HG03520 (cell line): ENCODE data around the gene HNRNPD.
"Not testable (repeated sequence)": the region's sequence is repeated elsewhere in the genome, so short reads cannot be mapped to it uniquely, and the experiment has no call there.

ENCODE experiments used
- ATAC-seq: cut with Tn5 transposase; IDR thresholded peaks from one replicate; pipeline ENCODE4 v1.9.1; 2021; ENCODE audit warnings: mild to moderate bottlenecking, moderate library complexity; ENCODE audit not compliant: unreplicated experiment

The HNRNPD gene, protein sequence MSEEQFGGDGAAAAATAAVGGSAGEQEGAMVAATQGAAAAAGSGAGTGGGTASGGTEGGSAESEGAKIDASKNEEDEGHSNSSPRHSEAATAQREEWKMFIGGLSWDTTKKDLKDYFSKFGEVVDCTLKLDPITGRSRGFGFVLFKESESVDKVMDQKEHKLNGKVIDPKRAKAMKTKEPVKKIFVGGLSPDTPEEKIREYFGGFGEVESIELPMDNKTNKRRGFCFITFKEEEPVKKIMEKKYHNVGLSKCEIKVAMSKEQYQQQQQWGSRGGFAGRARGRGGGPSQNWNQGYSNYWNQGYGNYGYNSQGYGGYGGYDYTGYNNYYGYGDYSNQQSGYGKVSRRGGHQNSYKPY

DNA sequence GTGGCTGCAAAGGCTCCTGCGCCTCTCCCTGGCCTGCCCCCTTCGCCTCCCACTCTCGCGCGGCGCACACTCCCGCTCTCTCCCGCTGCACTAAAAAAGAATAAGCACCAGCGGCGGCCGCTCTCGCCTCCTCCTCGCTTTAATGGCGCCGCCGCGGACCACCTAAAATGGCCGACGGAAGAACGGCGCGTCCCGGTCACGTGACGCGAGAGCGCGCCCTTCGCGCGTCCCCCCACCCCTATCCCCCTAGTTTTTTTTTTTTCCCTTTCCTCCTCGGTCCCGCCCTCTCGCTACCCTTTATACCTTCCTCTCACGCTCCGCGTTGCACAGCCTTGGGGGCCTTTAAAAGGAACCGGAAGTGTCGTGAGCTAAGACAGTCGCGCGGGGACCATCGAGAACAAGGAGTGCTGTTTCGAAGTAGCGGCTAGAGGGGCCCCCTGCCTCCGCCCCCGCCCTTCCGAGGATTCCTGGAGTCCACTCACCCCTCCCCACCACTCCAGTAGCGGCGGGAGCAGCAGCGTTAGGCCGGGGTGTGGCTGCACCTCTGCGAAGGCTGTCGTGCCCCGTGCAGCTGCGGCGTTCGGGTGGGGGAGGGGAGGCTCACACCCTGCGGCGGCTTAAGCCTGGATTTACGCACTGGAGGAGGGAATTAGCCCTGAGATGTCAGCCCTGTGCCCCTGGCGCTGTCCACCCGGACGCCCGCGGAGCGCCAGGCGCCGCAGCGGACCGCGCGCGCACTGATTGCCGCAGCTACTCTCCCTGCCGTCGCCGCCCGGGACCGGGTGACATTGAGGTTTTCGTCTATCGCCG is at the start of gene HNRNPD:
HNRNPD (minus strand) TSS at position 176 of the 810 bp plus-strand sequence. CDS start 313 bp downstream, outside the sequence.
- ATAC-seq: peak; percentile 92

DNA sequence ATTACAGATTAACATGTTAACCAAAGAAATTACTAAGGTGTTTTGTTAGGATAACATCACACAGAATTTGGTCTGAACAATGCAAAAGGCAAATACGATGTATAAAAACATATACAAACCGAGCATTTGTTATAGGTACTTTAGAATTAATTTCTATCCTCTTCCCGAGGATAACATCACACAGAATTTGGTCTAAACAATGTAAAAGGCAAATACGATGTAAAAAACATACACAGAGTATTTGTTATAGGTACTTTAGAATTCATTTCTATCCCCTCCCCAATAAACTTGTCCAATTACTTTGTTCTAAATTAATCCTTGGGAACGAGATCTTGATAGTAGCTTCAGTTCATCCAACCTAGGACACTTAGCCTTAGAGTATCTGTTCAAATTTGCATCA is 48.8 kb upstream of the HNRNPD start:
- ATAC-seq: no peak

DNA sequence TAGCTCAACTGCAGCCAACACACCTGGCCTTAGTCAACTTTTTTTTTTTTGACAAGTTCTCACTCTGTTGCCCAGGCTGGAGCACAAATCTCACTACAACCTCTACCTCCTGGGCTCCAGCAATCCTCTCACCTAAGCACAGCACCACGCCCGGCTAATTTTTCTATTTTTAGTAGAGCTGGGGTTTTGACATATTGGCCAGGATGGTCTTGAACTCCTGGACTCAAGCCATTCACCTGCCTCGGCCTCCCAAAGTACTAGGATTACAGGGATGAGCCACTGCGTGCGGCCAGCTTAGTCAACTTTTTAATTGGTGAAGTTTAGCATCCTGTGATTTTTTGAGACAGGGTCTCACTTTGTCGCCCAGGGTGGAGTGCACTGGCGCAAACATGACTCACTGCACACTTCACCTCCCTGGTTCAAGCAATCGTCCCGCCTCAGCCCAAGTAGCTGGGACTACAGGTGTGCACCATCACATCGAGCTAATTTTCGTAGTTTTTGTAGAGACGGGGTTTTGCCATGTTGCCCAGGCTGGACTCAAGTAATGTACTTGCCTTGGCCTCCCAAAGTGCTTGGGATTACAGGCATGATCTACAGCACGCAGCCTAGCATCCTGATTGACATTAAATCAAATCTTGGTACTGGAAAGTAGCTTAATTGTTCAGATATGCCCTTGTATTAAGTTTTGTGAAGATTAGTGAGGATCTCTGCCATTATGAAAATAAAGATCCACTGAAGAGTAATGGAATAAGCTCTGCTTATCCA is 48.2 kb upstream of the HNRNPD start:
- ATAC-seq: no peak

DNA sequence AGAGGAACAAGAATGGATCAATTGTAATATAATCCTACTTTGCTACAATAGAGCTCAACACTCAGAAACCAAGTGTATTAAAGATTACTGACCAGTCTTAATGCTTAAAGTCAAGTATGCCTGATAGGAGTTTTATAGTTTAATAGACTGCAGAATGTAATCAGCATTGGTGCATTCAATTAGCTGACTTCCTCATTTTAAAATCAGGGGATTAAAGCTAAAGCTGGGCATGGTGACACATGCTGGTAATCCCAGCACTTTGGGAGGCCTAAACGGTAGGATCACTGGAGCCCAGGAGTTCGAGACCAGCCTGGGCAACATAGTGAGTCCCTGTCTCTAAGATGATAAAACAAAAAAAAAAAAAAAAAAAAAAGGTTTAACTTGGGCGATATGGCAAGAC is 45.7 kb upstream of the HNRNPD start:
- no peak for ATAC-seq

DNA sequence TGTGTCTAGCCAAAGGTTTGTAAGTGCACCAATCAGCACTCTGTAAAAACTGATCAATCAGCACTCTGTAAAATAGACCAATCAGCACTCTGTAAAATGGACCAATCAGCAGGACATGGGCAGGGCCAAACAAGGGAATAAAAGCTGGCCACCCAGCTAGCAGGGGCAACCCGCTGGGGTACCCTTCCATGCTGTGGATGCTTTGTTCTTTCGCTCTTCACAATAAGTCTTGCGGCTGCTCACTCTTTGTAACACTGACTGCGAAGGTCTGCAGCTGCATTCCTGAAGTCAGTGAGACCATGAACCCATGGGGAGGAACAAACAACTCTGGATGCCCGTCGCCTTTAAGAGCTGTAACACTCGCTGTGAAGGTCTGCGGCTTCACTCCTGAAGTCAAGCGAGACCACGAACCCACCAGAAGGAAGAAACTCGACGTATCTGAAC is 42.2 kb upstream of the HNRNPD start:
- ATAC-seq: no peak

DNA sequence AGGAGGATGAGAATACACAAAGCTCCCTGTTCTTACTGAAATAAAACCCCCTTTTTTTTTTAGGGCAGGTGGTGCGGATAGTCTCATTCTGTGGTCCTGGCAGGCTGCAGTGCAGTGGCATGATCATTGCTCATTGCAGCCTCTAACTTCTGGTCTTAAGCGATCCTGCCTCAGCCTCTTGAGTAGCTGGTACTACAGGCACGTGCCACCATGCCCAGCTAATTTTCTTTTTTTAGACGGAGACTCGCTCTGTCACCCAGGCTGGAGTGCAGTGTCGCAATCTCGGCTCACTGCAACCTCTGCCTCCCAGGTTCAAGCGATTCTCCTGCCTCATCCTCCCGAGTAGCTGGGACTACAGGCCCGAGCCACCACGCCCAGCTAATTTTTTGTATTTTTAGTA is 41.3 kb upstream of the HNRNPD start:
- not testable (repeated sequence) for ATAC-seq

DNA sequence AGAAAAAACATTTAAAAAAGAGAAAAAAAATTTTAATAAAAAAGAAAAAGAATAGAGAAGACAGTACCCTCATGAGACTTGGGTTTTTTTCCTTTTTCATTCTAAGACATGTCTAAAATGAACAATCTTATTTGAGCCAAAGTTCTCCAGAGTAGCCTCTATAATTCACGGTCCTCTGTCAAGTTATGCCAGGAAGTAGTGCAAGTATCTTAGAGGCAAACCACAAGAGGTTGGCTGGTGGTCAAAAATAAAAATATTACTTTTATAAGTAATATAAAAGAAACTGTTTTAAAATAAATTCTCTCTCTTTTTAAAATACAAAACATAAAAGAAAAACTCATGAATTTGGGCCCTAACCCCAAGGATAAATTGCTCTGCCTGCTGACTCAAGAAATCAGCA is 29.9 kb upstream of the HNRNPD start:
- ATAC-seq: no peak

DNA sequence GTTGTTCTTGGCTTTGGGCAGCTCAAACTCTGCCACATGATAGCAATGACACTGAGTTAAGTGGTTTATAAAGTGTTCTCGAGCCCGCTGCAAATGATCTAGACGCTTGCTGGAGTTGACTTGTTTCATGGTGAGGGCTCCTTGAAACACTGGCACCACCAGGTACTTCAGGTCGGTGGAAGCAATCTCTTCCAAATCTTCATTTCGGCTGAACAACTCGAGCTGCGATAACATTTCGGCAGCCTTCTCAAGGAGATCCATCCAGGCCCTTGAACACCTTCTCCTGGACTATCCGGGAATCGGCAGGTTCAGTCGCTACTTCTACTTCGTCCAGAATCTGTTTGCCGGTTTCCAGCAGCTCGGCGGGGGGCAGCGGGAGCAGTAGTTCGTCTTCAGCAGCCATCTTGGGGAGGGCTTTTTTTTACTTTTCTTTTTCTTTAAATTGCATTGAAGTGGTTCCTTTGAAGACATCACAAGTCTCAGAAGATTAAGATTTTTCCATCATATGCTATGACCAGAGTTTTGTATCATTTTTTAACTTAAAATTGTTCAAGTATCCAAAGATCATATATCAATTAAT is 28.5 kb upstream of the HNRNPD start:
- ATAC-seq: no peak

DNA sequence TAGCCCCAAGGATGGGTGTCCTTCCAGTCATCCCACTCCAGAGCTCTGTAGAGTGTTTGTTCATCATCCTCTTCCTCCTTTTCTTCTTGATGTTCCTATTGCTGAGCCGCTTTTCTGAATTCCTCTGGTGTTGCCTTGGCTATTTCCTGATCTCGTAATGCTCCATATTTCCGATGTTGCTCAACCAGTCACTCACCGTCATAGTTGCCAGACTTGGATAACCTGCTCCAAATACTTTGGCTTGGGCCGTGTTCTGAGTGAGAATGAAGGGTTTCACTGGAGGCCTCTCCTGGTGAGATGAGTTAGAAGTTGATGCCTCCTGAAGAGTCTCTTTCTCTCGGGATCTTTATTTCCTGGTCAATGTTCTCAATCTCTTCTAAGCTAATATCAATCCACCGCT is 27.8 kb upstream of the HNRNPD start:
- no peak for ATAC-seq

DNA sequence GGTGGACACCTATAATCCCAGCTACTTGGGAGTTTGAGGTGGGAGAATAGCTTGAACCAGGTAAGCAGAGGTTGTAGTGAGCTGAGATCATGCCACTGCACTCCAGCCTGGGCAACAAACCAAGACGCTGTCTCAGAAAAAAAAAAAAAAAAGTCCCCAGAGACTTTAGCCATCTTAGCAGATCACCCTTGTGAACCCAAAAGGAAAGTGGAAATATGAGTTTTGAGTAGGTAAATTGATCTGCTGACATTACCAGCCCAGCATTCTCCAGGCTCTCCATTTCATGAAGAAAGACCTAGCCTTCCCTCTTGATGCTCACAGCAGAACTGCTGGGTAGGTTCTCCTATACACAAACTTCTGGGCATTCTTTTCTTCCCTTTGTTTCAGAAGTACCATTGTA is 24.5 kb upstream of the HNRNPD start:
- ATAC-seq: no peak

DNA sequence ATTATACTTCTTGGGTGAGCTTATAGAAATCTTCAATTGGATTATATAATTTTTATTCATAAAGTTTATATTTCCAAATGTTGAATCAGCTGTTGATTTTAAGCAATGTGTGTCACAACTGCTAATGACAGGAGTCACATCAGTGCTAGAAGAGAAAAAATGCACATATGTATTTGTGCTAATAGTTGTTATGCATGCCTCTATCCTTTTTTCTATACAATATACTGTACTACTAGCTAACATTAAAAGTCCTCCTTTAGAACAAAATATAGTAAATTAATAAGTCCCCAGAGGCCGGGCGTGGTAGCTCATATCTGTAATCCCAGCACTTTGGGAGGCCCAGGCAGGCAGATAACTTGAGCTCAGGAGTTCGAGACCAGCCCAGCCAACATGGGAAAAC is 23.7 kb upstream of the HNRNPD start:
- ATAC-seq: no peak

DNA sequence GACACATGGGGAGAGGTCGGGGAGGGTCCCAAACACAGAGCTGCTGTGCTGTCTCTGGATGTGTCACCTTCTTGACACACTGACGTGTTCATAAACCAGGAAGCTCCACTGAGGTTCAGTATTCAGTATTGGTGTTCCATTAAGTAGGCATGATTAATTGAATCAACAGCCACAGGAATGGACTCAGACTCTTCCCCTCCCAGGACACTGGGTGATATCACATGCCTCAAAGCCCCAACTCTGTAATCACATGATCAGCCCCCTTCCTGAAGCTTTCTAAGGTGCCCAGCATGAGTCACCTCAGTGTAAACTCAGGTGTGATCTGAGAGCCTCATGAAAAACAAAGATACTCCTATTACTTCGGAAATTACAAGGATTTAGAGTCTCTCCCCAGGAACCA is 21.1 kb upstream of the HNRNPD start:
- ATAC-seq: no peak

DNA sequence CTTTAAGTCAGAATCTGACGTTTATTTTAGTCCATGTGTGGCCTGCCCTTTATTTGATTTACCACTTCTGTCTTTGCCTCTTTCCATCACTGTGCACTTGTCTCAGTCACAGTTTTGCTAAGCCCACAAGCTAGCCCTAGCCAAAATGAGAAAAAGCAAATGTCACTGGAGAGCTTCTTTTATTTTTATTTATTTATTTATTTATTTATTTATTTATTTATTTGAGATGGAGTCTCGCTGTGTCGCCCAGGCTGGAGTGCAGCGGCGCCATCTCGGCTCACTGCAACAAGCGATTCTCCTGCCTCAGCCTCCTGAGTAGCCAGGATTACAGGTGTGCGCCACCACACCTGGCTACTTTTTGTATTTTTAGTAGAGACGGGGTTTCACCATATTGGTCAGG is 16.3 kb upstream of the HNRNPD start:
- not testable (repeated sequence) for ATAC-seq

DNA sequence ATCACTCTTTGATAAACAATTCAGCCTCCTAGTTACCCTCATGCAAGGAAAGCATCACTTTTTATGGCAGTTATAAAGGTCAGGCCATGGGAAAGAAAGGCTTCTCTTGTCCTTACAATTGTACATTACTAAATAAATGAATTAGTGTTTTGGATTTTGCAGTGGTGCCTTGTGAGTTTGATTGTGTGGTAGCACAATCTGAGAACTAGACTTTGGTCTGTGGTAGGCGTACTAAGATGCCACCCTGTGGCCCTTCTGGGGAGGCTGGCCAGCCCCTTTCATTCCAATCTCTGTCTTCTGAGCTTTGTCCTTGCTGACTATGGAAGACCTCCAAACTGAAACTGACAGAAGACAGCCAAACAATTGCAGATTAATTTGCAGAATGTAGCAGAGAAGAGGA is 14.6 kb upstream of the HNRNPD start:
- ATAC-seq: no peak

DNA sequence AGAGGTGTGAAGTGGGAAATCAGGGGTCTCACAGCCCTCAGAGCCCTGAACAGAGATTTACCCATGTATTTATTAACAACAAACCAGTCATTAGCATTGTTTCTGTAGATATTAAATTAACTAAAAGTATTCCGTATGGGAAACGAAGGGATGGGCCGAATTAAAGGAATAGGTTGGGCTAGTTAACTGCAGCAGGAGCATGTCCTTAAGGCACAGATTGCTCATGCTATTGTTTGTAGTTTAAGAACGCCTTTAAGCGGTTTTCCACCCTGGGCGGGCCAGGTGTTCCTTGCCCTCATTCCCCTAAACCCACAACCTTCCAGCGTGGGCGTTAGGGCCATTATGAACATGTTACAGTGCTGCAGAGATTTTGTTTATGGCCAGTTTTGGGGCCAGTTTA is 12.5 kb upstream of the HNRNPD start:
- ATAC-seq: not testable (repeated sequence)

DNA sequence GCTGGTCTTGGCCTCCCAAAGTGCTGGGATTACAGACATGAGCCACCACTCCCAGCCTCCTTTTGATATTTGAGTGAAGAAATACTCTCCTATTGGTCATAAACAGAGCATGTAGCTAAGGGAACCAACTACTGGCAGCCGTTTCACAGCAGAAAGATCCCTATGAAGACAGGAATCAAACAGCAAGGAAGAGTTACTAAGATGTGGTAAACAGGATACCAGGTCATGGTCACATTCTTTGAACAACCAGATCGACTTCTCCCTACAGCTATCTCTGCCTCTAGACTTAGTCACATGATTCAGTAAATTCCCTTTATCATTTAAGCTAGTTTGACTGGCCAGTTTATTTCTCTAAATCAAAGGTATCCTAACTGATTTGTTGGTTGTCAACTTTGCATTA is 9.0 kb upstream of the HNRNPD start:
- ATAC-seq: no peak

DNA sequence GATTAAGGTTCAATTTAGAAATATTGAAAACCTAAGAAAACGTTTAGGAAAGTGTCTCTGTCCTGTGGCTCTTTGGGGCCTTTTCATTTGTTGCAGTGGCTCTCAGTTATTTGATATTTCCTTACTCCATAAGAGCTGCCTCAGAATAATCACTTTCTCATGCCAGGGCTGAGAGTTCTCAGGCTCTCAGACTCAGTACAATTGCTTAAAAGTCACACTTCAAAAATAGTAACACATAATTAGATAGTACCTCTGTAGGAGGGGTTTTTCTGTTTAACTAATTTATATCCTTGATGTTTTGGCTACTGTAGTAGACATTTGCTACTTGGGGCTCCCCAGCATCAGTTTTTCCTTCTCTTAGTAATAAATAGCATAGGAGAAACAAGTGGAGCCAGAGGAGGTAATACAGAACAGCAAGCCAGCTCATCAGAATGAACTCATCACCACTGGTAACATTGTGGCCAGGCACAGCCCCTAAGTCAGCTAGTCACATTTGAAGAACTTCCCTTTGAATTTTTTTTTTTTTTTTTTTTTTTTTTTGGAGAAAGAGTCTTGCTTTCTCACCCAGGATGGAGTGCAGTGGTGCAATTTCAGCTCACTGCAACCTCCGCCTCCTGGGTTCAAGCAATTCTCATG is 8.0 kb upstream of the HNRNPD start:
- ATAC-seq: no peak

DNA sequence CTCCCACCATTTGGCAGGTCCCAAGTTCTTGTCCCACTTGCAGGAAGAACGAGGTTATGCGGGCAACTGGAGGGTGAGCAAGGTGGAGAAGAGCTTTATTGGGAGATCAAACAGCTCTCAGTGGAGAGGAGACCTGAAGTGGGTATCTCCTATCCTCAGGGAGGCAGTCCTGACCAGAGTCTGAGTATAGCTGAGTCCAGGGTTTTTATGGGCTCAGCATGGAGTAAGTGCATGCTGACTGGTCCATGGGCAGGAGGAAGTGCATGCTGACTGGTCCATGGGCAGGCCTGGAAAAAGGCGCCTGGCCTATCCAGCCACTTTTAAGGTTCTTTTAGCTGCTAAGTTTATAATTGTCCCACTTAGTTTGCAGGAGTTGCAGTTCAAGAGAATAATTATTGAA is 7.4 kb upstream of the HNRNPD start:
- ATAC-seq: no peak

DNA sequence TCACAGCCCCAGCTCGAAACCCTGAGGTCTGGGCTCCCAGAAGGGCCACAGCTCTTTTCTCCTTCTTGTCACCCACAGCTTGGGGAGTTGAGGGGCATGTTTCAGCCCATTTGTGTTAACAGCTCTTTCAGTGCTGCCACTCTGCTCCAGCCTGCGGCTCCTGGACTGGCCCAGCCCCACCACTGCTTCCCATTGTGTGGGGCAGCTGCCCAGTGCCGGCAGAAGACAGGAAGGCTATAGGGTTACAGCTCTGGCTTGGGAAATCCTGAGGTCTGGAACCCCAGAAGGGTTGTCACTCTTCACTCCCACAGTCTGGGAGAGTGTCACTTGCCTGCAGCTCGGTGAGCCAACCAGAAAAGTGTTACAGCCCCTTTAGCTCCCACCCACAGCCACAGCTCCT is 7.0 kb upstream of the HNRNPD start:
- no peak for ATAC-seq

DNA sequence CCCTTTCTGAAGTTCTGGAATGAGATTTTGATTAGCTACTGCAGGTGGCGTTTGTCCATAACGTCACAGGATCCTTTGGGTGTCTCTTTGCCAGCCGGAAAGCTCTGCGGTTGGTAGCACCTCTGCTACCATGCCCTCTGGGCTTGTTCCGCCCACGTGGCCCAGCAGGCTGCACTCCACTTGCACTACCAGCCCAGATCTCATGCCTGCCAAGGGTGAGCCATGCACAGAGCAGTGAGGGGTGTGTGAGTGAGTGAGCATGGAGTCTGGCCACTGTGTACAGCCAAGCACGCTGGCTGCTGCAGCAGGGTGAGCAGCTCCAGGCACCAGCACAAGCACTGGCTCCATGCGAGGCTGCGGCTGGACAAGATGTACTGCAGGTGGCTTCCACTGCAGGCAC is 6.6 kb upstream of the HNRNPD start:
- no peak for ATAC-seq

DNA sequence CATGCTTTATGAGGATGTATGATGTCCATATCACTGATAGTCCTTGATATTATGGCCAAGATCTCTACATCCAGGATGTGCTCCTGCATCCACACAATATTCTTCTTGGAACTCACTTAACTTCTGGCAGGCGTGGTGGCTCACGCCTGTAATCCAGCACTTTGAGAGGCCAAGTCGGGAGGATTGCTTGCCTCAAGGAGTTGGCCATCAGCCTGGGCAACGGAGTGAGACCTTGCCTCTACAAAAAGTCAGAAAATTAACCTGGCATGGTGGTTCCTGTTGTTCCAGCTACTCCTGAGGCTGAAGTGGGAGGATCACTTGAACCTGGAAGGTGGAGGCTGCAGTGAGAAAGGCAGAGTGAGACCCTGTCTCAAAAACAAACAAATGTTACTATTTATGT is 2.3 kb upstream of the HNRNPD start:
- no peak for ATAC-seq
